ENCODE measurements around the gene XRN2. TPM values are rescaled to one million over a fixed set of nuclear protein-coding genes. Genes with fewer than 3 reads are reported as not detected.

Gene XRN2
- polyA plus RNA-seq, 1 donor from 2014 or later = 142 TPM

DNA sequence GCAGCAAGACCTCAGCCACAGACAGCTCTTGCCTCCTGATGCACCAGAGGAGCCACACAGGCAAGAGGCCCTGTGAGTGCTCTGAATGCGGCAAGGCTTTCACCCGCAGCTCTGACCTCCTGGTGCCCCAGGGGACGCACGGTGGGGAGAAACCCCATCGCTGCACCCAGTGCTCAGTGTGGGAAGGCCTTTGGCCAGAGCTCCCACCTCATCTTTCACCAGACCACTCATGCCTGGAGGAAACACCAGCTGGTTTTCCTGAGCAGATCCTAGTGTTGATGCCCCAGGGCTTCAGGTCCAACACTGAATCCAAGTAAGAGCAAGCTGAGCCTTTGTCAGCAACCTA lies 37.0 kb upstream of the XRN2 start:
- Histone ChIP-seq H3K79me2 (replicated peaks; ENCODE audit: insufficient read depth, low read length) (no peaks in the 10 kb centered on the region), H3K36me3 (ENCODE audit: insufficient read depth, low read length) (no peaks in the 10 kb centered on the region), H3K4me2 (ENCODE audit: low read length) (no peak overlapping the region), H3K9ac (ENCODE audit: low read length) (no peak overlapping the region), H3F3A (ENCODE audit: insufficient read depth, low read length, poor library complexity, severe bottlenecking) (no peaks in the 10 kb centered on the region), H3K9me3 (ENCODE audit: low read length) (no peaks in the 10 kb centered on the region), H4K20me1 (ENCODE audit: insufficient read depth) (no peaks in the 10 kb centered on the region), H3K27me3 (ENCODE audit: insufficient read depth, low read depth, low read length) (no peaks in the 10 kb centered on the region), H3K9me2 (ENCODE audit: insufficient read depth, low read length) (no peaks in the 10 kb centered on the region), H3K27ac (ENCODE audit: low read length) (no peak overlapping the region), H3K4me3 (ENCODE audit: low read length) (no peak overlapping the region), H2AFZ (ENCODE audit: low read depth, low read length) (no peak overlapping the region)
- TF ChIP-seq, protein P1, sequence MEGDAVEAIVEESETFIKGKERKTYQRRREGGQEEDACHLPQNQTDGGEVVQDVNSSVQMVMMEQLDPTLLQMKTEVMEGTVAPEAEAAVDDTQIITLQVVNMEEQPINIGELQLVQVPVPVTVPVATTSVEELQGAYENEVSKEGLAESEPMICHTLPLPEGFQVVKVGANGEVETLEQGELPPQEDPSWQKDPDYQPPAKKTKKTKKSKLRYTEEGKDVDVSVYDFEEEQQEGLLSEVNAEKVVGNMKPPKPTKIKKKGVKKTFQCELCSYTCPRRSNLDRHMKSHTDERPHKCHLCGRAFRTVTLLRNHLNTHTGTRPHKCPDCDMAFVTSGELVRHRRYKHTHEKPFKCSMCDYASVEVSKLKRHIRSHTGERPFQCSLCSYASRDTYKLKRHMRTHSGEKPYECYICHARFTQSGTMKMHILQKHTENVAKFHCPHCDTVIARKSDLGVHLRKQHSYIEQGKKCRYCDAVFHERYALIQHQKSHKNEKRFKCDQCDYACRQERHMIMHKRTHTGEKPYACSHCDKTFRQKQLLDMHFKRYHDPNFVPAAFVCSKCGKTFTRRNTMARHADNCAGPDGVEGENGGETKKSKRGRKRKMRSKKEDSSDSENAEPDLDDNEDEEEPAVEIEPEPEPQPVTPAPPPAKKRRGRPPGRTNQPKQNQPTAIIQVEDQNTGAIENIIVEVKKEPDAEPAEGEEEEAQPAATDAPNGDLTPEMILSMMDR (IDR thresholded peaks at IDR 0.05; ENCODE audit: poor library complexity, severe bottlenecking) = no peak
- TF ChIP-seq MXI1 (conservative IDR thresholded peaks at IDR 0.05; ENCODE audit: poor library complexity, severe bottlenecking) = no peak
- TF ChIP-seq EZH2 (IDR thresholded peaks at IDR 0.05; ENCODE audit: borderline replicate concordance, insufficient read depth, low read length, poor library complexity, severe bottlenecking) = no peak
- no peak for TF ChIP-seq EP300 (conservative IDR thresholded peaks at IDR 0.05; ENCODE audit: poor library complexity, severe bottlenecking)
- TF ChIP-seq, protein P2, sequence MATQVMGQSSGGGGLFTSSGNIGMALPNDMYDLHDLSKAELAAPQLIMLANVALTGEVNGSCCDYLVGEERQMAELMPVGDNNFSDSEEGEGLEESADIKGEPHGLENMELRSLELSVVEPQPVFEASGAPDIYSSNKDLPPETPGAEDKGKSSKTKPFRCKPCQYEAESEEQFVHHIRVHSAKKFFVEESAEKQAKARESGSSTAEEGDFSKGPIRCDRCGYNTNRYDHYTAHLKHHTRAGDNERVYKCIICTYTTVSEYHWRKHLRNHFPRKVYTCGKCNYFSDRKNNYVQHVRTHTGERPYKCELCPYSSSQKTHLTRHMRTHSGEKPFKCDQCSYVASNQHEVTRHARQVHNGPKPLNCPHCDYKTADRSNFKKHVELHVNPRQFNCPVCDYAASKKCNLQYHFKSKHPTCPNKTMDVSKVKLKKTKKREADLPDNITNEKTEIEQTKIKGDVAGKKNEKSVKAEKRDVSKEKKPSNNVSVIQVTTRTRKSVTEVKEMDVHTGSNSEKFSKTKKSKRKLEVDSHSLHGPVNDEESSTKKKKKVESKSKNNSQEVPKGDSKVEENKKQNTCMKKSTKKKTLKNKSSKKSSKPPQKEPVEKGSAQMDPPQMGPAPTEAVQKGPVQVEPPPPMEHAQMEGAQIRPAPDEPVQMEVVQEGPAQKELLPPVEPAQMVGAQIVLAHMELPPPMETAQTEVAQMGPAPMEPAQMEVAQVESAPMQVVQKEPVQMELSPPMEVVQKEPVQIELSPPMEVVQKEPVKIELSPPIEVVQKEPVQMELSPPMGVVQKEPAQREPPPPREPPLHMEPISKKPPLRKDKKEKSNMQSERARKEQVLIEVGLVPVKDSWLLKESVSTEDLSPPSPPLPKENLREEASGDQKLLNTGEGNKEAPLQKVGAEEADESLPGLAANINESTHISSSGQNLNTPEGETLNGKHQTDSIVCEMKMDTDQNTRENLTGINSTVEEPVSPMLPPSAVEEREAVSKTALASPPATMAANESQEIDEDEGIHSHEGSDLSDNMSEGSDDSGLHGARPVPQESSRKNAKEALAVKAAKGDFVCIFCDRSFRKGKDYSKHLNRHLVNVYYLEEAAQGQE (IDR thresholded peaks at IDR 0.05; ENCODE audit: borderline replicate concordance) = no peak
- TF ChIP-seq TAF1 (IDR thresholded peaks at IDR 0.05; ENCODE audit: low read depth) = no peak
- no peak for TF ChIP-seq POLR2AphosphoS5 (IDR thresholded peaks at IDR 0.05)
- TF ChIP-seq SMC3 (conservative IDR thresholded peaks at IDR 0.05; ENCODE audit: poor library complexity) = no peak
- TF ChIP-seq RAD21 (conservative IDR thresholded peaks at IDR 0.05) = no peak

- H3K79me2 ChIP-seq (replicated peaks; ENCODE audit: insufficient read depth, low read length) = no peaks in the 10 kb centered on the region
- H3K9me2 ChIP-seq (ENCODE audit: insufficient read depth, low read length) = no peaks in the 10 kb centered on the region
- H3K4me2 ChIP-seq (ENCODE audit: low read length) = no peak overlapping the region
- no peaks in the 10 kb centered on the region for H3F3A ChIP-seq (ENCODE audit: insufficient read depth, low read length, poor library complexity, severe bottlenecking)
- no peak overlapping the region for H3K27ac ChIP-seq (ENCODE audit: low read length)
- no peak overlapping the region for H2AFZ ChIP-seq (ENCODE audit: low read depth, low read length)
- H3K9ac ChIP-seq (ENCODE audit: low read length) = no peak overlapping the region
- no peaks in the 10 kb centered on the region for H3K27me3 ChIP-seq (ENCODE audit: insufficient read depth, low read depth, low read length)
- no peaks in the 10 kb centered on the region for H3K36me3 ChIP-seq (ENCODE audit: insufficient read depth, low read length)
- H4K20me1 ChIP-seq (ENCODE audit: insufficient read depth) = no peaks in the 10 kb centered on the region
- no peak for TF ChIP-seq RAD21 (conservative IDR thresholded peaks at IDR 0.05)
- TF ChIP-seq, protein P1 (IDR thresholded peaks at IDR 0.05; ENCODE audit: poor library complexity, severe bottlenecking) = no peak
- TF ChIP-seq SMC3 (conservative IDR thresholded peaks at IDR 0.05; ENCODE audit: poor library complexity) = no peak
- H3K9me3 ChIP-seq (ENCODE audit: low read length) = no peaks in the 10 kb centered on the region
- no peak overlapping the region for H3K4me3 ChIP-seq (ENCODE audit: low read length)
Observed at GRCh38 chr20:21269772-21270171, 33.4 kb upstream of the XRN2 start.

All from neural cell (in vitro differentiated cells).